T-helper 17 cell (primary cell): Measurements from ENCODE around the gene RAB3B. TPM values are rescaled to one million over a fixed set of nuclear protein-coding genes. Genes with fewer than 3 reads are reported as not detected.
"Not testable (repeated sequence)": the region's sequence is repeated elsewhere in the genome, so short reads cannot be mapped to it uniquely, and the experiment has no call there.

Experiments used
- ATAC-seq: fragments of 150-1000 bp; cut with Tn5 transposase; 2 replicates; pipeline ENCODE4 v1.10.0; 2021; ENCODE audit warnings: mild to moderate bottlenecking, moderate library complexity
- DNase-seq, 3 donors: peaks; one replicate each; pipeline versions ENCODE4 v3.0.0 to v3.0.0-alpha.2; 2020 to 2021
- H3K9me3 ChIP-seq: one replicate; pipeline ENCODE4 v1.7.0; 2013; ENCODE audit warnings: low read length, mild to moderate bottlenecking; ENCODE audit not compliant: control insufficient read depth, poor library complexity, severe bottlenecking
- H3K27ac Mint-ChIP-seq: one replicate; pipeline ENCODE4 v1.8.0; 2022; ENCODE audit warnings: mild to moderate bottlenecking, moderate library complexity, mixed read lengths
- H3K27me3 Mint-ChIP-seq: one replicate; pipeline ENCODE4 v1.8.0; 2022; ENCODE audit warnings: mixed read lengths
- H3K36me3 Mint-ChIP-seq: one replicate; pipeline ENCODE4 v1.8.0; 2022; ENCODE audit warnings: low read depth, mixed read lengths
- H3K4me1 Mint-ChIP-seq: one replicate; pipeline ENCODE4 v1.8.0; 2022; ENCODE audit warnings: mild to moderate bottlenecking, mixed read lengths
- H3K4me3 Mint-ChIP-seq: one replicate; pipeline ENCODE4 v1.8.0; 2022; ENCODE audit warnings: mild to moderate bottlenecking, moderate library complexity, mixed read lengths
- total RNA-seq, 4 donors: library from RNA in 2 of 4; stranded (reverse) in 2 of 4; gene quantifications; one replicate each; pipeline ENCODE4 v1.2.3 and lab custom pipeline; 2022 to 2026

The RAB3B gene
- total RNA-seq, 2 donors from 2014 or later = 0.02 TPM; not detected in 1

DNA sequence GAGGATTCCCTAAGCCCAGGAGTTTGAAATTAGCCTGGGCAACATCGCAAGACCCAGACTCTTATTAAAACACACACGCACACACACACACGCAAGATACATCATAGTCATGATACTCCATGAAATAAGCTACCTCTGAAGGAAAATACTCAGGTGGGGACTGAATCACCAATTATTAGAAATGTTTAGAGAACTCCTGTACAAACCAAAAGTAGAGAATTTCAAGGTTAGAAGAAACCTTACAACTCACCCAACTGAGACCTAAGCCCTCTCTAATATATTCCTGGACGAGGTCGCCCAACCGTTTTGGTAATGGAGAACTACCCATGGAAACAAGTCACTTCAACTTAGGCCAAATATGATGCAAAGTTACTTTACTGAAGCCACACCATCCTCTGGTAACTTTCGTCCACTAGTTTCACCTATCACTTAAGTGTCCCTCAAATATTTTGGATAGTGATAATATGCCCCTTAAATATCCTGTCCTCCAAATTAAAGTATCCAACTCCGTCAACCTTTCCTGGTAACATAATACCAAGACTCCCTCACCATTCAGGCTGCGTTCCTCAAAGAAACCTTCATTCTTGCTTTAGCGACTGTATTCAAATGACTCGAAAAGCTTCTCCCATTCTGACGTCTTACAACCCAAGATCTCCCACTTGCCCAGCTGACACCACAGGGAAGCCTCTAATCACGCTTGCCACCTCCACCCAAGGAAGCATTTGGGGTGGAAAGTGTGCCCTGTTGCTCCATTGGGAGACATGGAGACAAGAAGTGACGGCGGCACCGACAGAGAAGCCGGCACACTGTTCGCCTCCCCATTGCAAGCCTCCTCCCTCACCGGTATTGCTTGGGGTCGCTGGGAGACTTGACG is 112.8 kb downstream of the RAB3B start:
- no peaks in the 10 kb centered on the region for H3K36me3 Mint-ChIP-seq
- no peak overlapping the region for H3K4me3 Mint-ChIP-seq
- no peaks in the 10 kb centered on the region for H3K9me3 ChIP-seq
- DNase-seq (no peak), ATAC-seq (no peak)
- peaks cover 14% of the 10 kb centered on the region for H3K4me1 Mint-ChIP-seq
- no peak overlapping the region for H3K27ac Mint-ChIP-seq
- peaks cover 10% of the 10 kb centered on the region for H3K27me3 Mint-ChIP-seq

DNA sequence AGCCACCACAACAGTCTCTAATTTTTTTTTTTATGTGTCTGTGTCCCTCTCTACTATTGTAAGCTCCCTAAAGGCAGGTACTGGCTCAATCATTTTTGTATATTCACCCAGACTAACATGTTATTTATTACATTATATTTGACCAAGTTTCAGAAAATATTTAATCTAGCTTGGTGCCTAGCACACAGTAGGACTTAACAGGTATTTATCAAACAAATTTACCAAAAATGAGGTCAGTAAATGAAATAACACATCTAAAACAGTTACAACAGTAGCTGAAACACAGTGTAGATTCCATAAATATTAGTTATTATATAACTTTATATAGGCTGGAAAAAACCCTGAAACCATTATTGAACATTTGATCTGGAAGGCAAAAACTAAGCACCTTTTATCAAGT is 114.7 kb downstream of the RAB3B start:
- DNase-seq (no peak), ATAC-seq (no peak)
- no peaks in the 10 kb centered on the region for H3K9me3 ChIP-seq
- Mint-ChIP-seq H3K4me3 (no peak overlapping the region), H3K36me3 (peaks cover 1% of the 10 kb centered on the region), H3K27ac (peak overlapping the region; percentile 67), H3K27me3 (no peaks in the 10 kb centered on the region), H3K4me1 (peaks cover 25% of the 10 kb centered on the region)

DNA sequence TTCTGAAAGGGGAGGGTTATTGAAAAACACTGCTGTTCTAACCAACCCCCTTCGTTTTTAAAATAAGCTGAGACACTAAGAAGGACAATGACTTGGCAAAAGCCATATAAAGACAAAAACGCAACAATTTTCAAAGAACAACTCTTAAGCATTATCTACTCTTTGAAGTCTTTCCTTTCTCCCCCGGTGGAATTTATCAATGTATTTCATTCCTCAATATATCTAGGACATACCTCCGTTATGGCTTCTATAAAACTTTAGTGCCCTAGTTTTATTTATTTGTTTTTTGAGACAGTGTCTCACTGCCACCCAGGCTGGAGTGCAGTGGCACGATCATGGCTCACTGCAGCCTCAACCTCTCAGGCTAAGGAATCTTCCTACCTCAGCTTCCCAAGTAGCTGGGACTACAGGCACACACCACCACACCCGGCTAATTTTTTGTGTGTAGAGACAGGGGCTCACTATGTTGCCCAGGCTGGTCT is 115.2 kb downstream of the RAB3B start:
- no peaks in the 10 kb centered on the region for H3K27me3 Mint-ChIP-seq
- H3K4me1 Mint-ChIP-seq = peaks cover 29% of the 10 kb centered on the region
- ATAC-seq = no peak
- H3K9me3 ChIP-seq = no peaks in the 10 kb centered on the region
- peak overlapping the region; percentile 67 for H3K27ac Mint-ChIP-seq
- no peak for DNase-seq
- H3K36me3 Mint-ChIP-seq = peaks cover 2% of the 10 kb centered on the region
- H3K4me3 Mint-ChIP-seq = peak overlapping the region; percentile 43

DNA sequence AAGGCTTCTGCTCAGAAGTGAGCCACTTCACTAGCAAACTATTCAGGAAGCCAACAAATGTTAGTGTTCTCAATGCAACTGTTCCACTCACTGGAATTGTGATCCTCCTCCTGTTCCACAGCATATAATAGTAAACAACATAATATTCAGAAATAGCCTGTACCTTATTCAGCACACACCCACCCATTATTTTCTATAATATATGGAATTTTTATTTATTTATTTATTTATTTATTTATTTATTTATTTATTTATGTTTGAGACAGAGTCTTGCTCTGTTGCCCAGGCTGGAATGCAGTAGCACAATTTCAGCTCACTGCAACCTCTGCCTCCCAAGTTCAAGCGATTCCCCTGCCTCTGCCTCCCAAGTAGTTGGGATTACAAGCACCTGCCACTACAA is 117.2 kb downstream of the RAB3B start:
- not testable (repeated sequence) for H3K27ac Mint-ChIP-seq, DNase-seq, H3K27me3 Mint-ChIP-seq, H3K36me3 Mint-ChIP-seq, ATAC-seq, H3K4me3 Mint-ChIP-seq, H3K9me3 ChIP-seq
- H3K4me1 Mint-ChIP-seq = peaks cover 36% of the 10 kb centered on the region

DNA sequence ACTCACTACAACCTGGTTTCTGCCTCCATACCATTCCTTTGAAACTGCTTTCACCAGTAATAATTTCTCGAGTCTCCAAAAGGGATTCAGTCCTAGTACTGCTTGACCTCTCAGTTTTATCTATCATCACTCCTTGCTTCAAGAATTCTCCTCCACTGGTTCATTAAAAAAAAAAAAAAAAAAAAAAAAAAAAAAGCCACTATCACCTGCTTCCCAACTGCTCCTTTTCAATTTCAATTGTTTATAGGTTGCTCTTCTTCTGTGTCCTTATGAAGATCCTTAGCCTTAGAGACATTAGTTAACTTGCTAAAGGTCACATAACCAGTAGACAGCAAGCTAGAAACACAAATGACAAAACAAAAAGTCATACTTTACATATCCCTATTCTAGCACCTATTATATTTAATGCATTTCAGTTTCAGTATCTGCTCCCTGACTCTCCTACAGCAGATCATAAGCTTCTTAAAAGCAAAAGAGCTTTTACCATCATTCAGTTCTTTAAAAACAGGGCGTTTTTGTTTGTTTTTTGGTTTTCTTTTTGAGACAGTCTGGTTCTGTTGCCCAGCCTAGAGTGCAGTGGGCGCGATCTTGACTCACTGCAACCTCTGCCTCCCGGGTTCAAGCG is 119.0 kb downstream of the RAB3B start:
- no peaks in the 10 kb centered on the region for H3K27me3 Mint-ChIP-seq
- H3K36me3 Mint-ChIP-seq = peaks cover 5% of the 10 kb centered on the region
- H3K27ac Mint-ChIP-seq = peak overlapping the region; percentile 89
- ATAC-seq (no peak), DNase-seq (no peak)
- H3K4me1 Mint-ChIP-seq = peaks cover 48% of the 10 kb centered on the region
- H3K4me3 Mint-ChIP-seq = no peak overlapping the region
- H3K9me3 ChIP-seq = no peaks in the 10 kb centered on the region

DNA sequence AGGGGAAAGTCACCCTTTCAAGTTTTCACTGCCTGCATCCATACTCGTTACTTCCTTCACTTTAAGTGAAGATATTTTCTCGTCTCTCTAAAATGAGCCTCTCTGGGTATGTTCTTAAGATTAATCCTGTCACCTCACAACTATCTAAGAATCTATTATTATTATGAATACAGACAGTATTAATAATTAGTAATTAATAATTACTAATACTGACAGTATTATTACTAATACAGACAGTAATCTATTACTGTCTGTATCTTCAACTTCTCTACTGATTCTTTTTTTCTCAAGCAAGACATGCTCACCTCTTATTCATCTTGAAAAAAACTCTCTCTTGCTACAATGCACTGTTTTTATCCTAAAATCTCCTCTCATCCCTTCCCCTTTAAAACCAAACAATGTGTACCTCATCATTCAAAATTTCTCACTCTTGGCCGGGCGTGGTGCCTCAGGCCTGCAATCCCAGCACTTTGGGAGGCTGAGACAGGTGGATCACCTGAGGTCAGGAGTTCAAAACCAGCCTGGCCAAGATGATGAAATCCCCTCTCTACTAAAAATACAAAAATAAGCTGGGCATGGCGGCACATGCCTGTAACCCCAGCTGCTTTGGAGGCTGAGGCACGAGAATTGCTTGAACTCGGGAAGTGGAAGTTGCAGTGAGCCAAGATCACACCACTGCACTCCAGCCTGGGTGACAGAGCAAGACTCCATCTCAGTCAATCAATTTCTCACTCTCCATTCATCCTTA is 119.7 kb downstream of the RAB3B start:
- ATAC-seq (no peak), DNase-seq (no peak)
- peak overlapping the region; percentile 89 for H3K27ac Mint-ChIP-seq
- H3K4me1 Mint-ChIP-seq = peaks cover 50% of the 10 kb centered on the region
- no peak overlapping the region for H3K4me3 Mint-ChIP-seq
- H3K9me3 ChIP-seq = no peaks in the 10 kb centered on the region
- no peaks in the 10 kb centered on the region for H3K27me3 Mint-ChIP-seq
- peaks cover 5% of the 10 kb centered on the region for H3K36me3 Mint-ChIP-seq

DNA sequence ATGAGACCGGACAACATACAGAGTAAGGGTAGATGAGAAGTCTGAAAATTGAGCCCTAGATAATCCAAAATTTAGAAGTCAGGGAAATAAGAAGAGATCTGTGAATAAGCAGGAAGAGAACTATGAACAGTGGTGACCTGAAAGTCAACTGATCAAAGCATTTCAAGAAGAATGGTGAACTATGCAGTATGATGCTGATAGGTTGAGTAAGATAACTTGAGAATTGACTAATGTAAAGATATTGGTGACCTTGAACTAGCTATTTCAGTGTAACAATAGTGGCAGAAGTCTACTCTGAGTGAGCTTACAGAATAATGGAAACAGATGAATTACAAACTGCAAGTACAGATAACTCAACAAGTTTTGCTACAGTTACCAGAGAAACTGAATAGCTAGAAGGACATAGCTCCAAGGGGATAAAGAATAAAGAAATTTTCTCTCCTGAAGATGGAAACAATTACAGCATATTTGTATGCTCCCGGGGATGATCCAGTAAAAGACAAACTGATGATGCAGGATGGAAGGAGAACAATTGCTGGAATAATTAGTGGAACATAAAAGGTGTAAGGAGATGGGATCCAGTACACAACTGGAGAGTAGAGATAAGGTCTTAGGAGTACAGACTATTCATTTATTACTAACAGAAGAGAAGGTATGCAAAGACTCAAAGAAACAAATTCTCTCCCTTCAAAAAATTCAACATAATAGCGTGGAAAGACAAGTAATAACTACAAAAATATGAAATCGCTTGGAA is 122.8 kb downstream of the RAB3B start:
- peaks cover 5% of the 10 kb centered on the region for H3K36me3 Mint-ChIP-seq
- no peak for DNase-seq
- H3K27me3 Mint-ChIP-seq = no peaks in the 10 kb centered on the region
- H3K9me3 ChIP-seq = no peaks in the 10 kb centered on the region
- ATAC-seq = no peak
- H3K4me1 Mint-ChIP-seq = peaks cover 43% of the 10 kb centered on the region
- peak overlapping the region; percentile 68 for H3K27ac Mint-ChIP-seq
- H3K4me3 Mint-ChIP-seq = peak overlapping the region; percentile 57

DNA sequence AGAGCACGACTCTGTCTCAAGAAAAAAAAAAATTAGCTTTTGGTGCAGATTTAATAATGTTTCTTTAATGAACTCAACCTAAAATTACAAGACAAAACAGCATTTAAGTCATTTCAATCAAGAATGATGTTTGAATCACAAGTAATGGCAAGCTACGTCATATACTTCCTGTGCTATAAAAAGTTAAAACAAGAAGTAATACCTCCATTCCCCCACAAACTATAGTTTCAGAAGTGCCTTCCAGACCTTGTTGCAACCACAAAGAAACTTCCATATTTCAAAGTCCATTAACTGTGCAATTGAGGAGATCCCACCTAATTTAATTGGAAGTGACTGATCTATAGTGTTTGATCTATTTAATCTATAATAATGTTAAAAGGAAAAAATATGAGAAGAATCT is 127.1 kb downstream of the RAB3B start:
- no peak overlapping the region for H3K4me3 Mint-ChIP-seq
- peaks cover 27% of the 10 kb centered on the region for H3K4me1 Mint-ChIP-seq
- H3K27ac Mint-ChIP-seq = no peak overlapping the region
- ATAC-seq = peak; percentile 25
- no peaks in the 10 kb centered on the region for H3K9me3 ChIP-seq
- no peak for DNase-seq
- no peaks in the 10 kb centered on the region for H3K27me3 Mint-ChIP-seq
- H3K36me3 Mint-ChIP-seq = peaks cover 3% of the 10 kb centered on the region

DNA sequence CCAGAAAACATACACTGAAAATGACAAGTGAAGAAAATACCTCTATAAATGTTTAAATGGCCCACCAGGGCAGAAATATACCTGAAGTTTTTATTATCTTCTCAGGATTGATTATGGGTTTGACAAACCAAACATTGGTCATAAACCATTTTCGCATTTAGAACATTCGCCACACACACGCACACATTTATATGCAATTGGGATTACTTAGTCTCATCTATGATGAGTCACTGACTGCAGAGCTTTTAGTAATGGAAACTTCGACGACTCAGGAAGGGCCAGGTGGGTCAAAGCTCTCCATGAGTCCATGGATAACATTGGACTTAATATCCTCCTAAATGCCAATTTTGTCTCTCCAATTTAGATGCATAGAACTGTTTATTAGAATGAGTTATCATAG is 128.8 kb downstream of the RAB3B start:
- H3K27ac Mint-ChIP-seq = no peak overlapping the region
- DNase-seq = no peak
- ATAC-seq = no peak
- H3K9me3 ChIP-seq = no peaks in the 10 kb centered on the region
- peaks cover 12% of the 10 kb centered on the region for H3K4me1 Mint-ChIP-seq
- no peaks in the 10 kb centered on the region for H3K36me3 Mint-ChIP-seq
- H3K27me3 Mint-ChIP-seq = no peaks in the 10 kb centered on the region
- H3K4me3 Mint-ChIP-seq = no peak overlapping the region

DNA sequence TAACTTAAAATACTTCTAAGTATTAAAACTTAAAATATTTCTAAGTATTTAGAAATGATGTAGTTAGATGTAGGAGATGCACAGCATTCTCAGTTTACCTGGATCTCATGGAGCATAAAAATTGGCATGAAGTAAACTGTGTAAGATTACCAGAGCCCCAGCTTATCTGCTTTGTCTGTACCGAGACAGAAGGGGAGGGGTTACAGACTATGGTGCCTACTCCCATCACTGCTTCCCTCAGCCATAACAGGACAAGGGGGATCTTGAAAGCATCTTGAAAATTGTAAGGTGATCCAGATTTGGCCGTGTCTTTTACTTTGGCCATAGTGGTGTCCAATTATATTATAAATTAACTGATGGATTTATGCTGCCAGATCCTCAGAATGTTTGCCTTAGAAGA is 130.8 kb downstream of the RAB3B start:
- no peaks in the 10 kb centered on the region for H3K9me3 ChIP-seq
- no peak overlapping the region for H3K4me3 Mint-ChIP-seq
- DNase-seq = no peak
- no peak for ATAC-seq
- H3K27ac Mint-ChIP-seq = no peak overlapping the region
- no peaks in the 10 kb centered on the region for H3K27me3 Mint-ChIP-seq
- H3K4me1 Mint-ChIP-seq = peaks cover 9% of the 10 kb centered on the region
- H3K36me3 Mint-ChIP-seq = peaks cover 2% of the 10 kb centered on the region

DNA sequence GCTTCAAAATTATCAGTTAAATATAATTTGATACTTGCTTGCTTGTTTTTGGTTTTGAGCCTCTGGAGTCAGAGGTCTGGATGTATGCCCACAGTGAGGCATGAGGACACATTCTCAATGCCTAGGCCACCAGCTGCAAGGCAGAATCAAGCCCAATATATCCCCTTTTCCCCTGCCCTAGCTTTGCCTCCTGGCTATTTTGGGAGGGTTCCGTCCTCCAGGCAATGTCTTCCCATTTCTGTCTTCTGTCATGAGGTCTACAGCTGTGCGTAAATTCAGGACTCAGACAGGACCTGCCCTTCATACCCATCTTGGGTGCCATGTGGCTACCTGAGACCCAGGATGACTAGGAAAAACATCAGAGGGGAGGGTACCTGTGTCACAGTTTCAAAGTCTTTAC is 131.2 kb downstream of the RAB3B start:
- no peak for ATAC-seq
- Mint-ChIP-seq H3K27me3 (no peaks in the 10 kb centered on the region), H3K36me3 (peaks cover 2% of the 10 kb centered on the region), H3K4me1 (peaks cover 9% of the 10 kb centered on the region), H3K4me3 (no peak overlapping the region), H3K27ac (no peak overlapping the region)
- H3K9me3 ChIP-seq = no peaks in the 10 kb centered on the region
- DNase-seq = no peak

DNA sequence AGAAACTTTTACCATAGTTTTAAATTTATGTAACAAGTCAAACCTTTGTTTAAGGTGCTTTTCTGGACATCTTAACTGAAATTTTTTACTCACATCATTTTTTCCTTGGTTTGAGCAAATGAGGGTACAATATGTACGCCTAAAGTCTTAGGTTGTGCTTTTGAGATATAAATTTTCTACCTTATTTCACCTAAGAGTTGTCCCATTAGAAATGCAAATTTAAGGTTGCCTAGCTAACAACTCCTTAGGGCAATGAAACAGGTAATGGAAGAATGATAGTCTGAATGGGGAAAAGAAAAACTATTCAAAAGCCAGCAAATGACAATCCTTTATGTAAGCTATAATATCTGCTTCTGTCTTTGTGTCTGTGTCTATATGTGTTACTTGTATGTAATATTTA is 131.6 kb downstream of the RAB3B start:
- peaks cover 2% of the 10 kb centered on the region for H3K36me3 Mint-ChIP-seq
- H3K27me3 Mint-ChIP-seq = no peaks in the 10 kb centered on the region
- no peaks in the 10 kb centered on the region for H3K9me3 ChIP-seq
- ATAC-seq (no peak), DNase-seq (no peak)
- H3K4me1 Mint-ChIP-seq = peaks cover 9% of the 10 kb centered on the region
- no peak overlapping the region for H3K27ac Mint-ChIP-seq
- H3K4me3 Mint-ChIP-seq = no peak overlapping the region
